WERI-Rb-1 (cell line): Measurements from ENCODE around the gene DEPDC1.

Experiments used
- DNase-seq: peaks from one replicate; pipeline ENCODE4 v3.0.0-alpha.2; 2020
- H3K27ac ChIP-seq: fragments of 250-450 bp; sonication (Bioruptor Pico); 2 replicates; pipeline ENCODE4 v1.5.1; 2020; ENCODE audit warnings: mild to moderate bottlenecking, moderate library complexity
- H3K27me3 ChIP-seq: fragments of 250-450 bp; sonication (Bioruptor Pico); 2 replicates; pipeline ENCODE4 v1.5.1; 2021; ENCODE audit warnings: mild to moderate bottlenecking, low read depth, moderate library complexity; ENCODE audit not compliant: insufficient read depth, severe bottlenecking
- H3K36me3 ChIP-seq: fragments of 250-450 bp; sonication (Bioruptor Pico); 2 replicates; pipeline ENCODE4 v1.5.1; 2020; ENCODE audit warnings: mild to moderate bottlenecking, moderate library complexity
- H3K4me3 ChIP-seq: 2 replicates; pipeline ENCODE4 v1.5.1; 2011; ENCODE audit warnings: low read depth, mild to moderate bottlenecking, control low read depth, low read length
- H3K9me3 ChIP-seq: fragments of 250-450 bp; sonication (Bioruptor Pico); 2 replicates; pipeline ENCODE4 v1.5.1; 2021; ENCODE audit warnings: mild to moderate bottlenecking, moderate library complexity; ENCODE audit not compliant: severe bottlenecking
- CTCF ChIP-seq: IDR thresholded peaks from 2 replicates; pipeline ENCODE4 v1.5.1; 2011; ENCODE audit warnings: low read depth, mild to moderate bottlenecking, control low read depth, inconsistent platforms, low read length

The DEPDC1 gene

GRCh38 chr1:68470388-68470970 is 26.4 kb downstream of the DEPDC1 start:
- DNase-seq, result no peak
- Histone ChIP-seq H3K27ac (no peak overlapping the region), H3K27me3 (no peaks in the 10 kb centered on the region), H3K36me3 (no peaks in the 10 kb centered on the region), H3K9me3 (no peaks in the 10 kb centered on the region), H3K4me3 (no peak overlapping the region)
- TF ChIP-seq CTCF, result peak; percentile 19; the same call in 1 of the 2 replicates

- Histone ChIP-seq H3K36me3 (no peaks in the 10 kb centered on the region), H3K9me3 (peaks cover 6% of the 10 kb centered on the region), H3K4me3 (no peak overlapping the region), H3K27ac (no peak overlapping the region), H3K27me3 (no peaks in the 10 kb centered on the region)
- DNase-seq, result no peak
- TF ChIP-seq CTCF, result no peak
Measured at GRCh38 chr1:68464891-68465290, 32.0 kb downstream of the DEPDC1 start.

GRCh38 chr1:68460935-68461334 is 35.9 kb downstream of the DEPDC1 start:
- no peak for TF ChIP-seq CTCF
- no peaks in the 10 kb centered on the region for H3K27me3 ChIP-seq
- no peaks in the 10 kb centered on the region for H3K36me3 ChIP-seq
- H3K4me3 ChIP-seq, result no peak overlapping the region
- no peak for DNase-seq
- H3K9me3 ChIP-seq, result peaks cover 6% of the 10 kb centered on the region
- H3K27ac ChIP-seq, result no peak overlapping the region

- H3K27ac ChIP-seq, result no peak overlapping the region
- no peak for TF ChIP-seq CTCF
Measured at GRCh38 chr1:68459796-68460195, 37.1 kb downstream of the DEPDC1 start.

GRCh38 chr1:68459091-68459490 is 37.8 kb downstream of the DEPDC1 start:
- TF ChIP-seq CTCF, result no peak
- no peak overlapping the region for H3K4me3 ChIP-seq
- H3K27ac ChIP-seq, result no peak overlapping the region
- peaks cover 6% of the 10 kb centered on the region for H3K9me3 ChIP-seq
- H3K36me3 ChIP-seq, result no peaks in the 10 kb centered on the region
- DNase-seq, result no peak
- no peaks in the 10 kb centered on the region for H3K27me3 ChIP-seq

More at GRCh38 chr1:68459796-68460195, 37.1 kb downstream of the DEPDC1 start:
- Histone ChIP-seq H3K9me3 (peaks cover 6% of the 10 kb centered on the region), H3K36me3 (no peaks in the 10 kb centered on the region), H3K27me3 (no peaks in the 10 kb centered on the region), H3K4me3 (no peak overlapping the region)
- DNase-seq, result no peak

- Histone ChIP-seq H3K4me3 (no peak overlapping the region), H3K9me3 (no peaks in the 10 kb centered on the region), H3K27me3 (no peaks in the 10 kb centered on the region), H3K27ac (no peak overlapping the region), H3K36me3 (no peaks in the 10 kb centered on the region)
- TF ChIP-seq CTCF, result no peak
- no peak for DNase-seq
Measured at GRCh38 chr1:68456202-68456601, 40.7 kb downstream of the DEPDC1 start.
